Glomerular endothelial cell (primary cell): ENCODE measurements around the gene NEIL1. TPM values are rescaled to one million over a fixed set of nuclear protein-coding genes. Genes with fewer than 3 reads are reported as not detected.
"Not testable (repeated sequence)": the region's sequence is repeated elsewhere in the genome, so short reads cannot be mapped to it uniquely, and the experiment has no call there.

Experiments used
- DNase-seq: peaks from one replicate; pipeline ENCODE4 v3.0.0-alpha.2; 2011; ENCODE audit warnings: low read depth, low spot score; ENCODE audit errors: extremely low read depth
- total RNA-seq: library from RNA; depleted of rRNA; stranded (reverse); fragments of >200 nt; gene quantifications from 2 replicates; pipeline ENCODE4 v1.2.3, GENCODE V29; 2015

The NEIL1 gene, protein sequence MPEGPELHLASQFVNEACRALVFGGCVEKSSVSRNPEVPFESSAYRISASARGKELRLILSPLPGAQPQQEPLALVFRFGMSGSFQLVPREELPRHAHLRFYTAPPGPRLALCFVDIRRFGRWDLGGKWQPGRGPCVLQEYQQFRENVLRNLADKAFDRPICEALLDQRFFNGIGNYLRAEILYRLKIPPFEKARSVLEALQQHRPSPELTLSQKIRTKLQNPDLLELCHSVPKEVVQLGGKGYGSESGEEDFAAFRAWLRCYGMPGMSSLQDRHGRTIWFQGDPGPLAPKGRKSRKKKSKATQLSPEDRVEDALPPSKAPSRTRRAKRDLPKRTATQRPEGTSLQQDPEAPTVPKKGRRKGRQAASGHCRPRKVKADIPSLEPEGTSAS
- total RNA-seq: 22.8 and 31.3 TPM in 2 replicates

DNA sequence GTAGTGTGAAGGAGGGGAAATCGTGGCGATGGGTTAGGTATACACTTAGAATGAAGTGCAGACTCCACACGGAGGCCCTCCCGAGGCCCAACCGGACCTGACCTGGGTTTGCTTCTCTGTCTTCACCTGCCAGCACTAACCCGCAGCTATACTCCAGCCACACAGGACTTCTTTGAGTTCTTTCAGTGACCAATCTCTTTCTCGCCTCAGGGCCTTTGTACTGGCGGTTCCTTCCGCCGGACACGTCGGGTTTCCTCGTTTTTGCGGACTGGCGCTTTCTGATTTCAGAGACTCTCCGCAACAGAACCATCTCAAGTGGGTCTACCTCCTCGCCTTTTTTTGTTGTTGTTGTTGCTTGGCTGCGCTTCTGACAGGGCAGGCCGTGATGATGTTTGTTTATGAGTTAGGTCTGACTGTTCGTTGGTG, at the start of gene NEIL1:
TSS of gene NEIL1 (plus strand) at position 244 of the 426 bp plus-strand sequence. CDS start 1,867 bp downstream, outside the sequence.
- no peak for DNase-seq

DNA sequence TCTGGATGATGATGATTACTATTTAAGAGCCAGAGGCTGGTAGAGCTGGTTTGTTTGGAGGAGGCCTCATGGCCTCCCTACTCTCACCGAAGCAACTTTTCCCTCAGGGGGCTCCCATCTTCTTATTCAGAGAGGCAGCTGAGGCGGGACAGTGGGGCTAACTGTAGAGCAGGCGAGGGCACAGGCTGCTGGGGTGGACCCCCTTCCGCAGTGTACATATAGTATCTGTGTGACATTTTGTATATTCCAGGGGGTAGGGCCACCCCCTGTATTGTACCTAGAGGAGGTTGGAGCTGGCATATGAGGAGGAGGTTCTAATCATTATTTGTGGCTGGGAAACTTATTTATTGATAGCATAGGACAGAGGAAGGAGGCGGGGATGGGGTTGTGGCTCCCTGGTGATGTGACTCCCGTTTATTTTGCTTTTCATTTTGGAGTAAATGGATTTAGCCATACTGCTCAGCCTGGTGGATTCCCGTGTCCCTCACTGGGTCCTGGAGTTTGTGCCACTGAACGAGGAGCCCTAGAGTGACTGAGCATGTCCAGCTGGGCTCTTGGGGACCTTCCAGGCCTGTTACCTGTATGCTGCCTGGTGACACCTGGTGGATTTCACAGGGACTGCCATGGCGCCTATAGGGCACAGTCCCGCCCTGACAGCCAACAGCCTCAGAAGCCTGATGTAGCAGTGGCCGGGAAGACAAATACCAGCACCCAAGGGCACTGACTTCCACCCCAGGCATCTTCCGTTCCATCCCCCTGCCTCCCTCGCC, 48.1 kb upstream of the NEIL1 start:
- not testable (repeated sequence) for DNase-seq

DNA sequence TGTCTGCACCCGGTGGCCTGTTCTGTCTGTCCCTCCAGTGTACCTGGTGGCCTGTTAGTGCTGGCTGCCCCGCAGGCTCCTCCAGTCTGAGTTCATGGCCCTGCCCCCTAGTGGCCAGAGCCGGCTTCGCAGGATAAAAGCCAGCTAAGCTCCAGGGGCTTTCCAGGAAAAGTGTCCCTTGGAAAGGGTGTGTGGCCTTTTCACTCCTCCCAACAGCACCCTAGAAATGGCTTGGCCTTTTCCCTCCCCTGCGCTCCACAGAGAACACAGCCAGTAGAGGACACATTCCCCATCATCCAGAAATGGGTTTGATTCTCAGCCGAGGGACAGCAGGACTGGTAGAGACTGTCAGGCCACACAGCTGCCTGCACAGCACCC, 47.5 kb upstream of the NEIL1 start:
- DNase-seq: not testable (repeated sequence)

DNA sequence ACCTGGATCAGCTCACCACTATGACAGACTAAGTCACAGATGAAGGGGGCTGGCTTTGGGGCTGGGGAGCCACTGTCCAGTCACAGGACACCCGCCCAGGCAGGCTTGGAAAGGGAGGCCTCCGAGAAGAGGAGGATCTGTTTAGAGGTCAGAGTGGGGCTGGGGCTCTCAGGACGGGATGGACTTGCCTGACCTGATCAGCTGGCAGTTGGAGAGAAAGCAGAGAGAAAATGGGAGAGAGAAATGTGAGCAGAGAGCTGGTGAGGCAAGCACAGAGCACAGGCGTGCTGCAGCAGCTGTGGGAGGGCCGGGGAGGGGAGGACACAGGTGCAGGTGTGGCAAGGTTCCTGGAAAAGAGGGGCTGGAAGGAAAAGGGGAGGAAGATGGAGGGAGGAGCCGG, 46.8 kb upstream of the NEIL1 start:
- DNase-seq: not testable (repeated sequence)

DNA sequence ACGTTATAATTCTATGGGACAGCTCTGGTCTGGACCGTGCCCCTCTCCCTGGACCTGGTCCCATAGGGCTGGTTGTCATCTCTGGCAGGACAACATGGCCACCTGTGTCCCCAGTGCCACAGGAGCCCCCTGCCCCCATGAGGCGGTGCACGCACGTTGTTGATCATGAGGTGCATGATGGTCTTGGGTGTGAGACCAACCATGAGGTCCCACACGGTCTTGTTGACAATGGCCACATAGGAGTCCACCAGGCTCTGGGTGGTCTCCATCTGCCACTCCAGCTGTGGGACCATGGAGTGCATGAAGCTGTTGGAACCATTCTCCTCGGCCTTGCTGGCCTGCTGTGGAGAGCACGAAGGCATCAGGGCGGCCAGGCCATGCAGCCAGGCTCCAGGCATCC, 44.5 kb upstream of the NEIL1 start:
- DNase-seq: no peak

DNA sequence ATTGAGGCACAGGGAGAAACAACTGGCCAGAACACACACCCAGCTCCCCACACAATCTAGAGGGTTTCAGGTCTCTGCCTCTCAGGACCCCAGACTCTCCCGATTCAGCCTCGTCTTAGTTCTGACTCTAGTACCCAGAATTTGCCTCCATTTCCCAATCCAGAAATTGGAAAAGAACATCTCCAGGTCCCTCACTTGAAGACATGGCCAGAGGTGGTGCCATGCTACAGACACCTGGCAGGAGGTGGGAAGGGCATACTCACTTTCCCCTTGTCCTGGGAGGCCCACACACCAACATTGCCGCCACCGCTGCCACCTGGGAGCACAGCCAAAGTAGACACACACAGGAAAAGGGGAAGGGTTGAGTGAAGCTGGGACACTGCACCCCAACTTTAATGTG, 44.1 kb upstream of the NEIL1 start:
- DNase-seq: not testable (repeated sequence)

DNA sequence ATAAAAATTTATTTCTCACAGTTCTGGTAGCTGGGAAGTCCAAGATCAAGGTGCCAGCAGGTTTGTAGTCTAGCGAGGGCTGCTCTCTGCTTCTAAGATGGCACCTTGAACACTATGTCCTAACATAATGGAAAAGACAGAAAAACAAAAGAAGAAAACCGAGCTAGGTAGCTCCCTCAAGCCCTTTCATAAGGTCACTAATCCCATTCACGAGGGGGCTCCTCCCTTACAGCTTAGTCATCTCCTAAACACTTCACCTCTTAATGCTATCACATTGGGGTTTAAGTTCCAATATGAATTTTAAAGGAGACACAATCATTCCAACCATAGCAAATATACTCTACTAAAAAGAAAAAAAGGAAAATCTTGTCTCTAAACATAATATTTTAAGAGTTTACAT, 40.7 kb upstream of the NEIL1 start:
- no peak for DNase-seq

DNA sequence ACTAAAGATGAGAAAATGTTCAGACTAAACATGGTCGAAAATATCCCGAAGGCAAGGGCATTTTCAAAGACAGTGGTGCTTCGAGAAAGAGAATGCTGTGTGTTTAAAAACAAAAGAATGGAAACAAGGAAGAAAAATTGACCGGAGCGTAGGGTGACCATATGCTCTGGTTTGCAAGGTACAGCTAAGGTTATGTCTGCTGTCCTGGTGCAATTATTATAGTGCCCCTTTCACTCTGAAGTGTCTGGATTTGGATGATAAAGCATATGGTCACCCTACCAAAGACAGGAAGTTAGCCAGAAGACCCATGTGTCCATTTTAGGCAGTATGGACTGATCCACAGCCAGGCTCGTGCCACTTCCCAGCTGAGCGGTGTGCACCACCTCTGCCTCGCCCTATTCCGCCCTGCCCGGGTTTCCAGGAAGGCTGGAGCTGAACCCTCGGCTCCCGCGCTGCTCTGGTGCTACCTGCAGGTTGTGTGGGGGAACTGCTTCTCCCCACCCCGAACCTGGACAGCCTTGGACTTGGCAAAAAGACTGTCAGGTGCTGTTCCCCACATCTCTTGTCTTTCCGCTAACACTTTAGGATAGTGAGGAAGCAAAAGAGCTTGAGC, 39.0 kb upstream of the NEIL1 start:
- no peak for DNase-seq

DNA sequence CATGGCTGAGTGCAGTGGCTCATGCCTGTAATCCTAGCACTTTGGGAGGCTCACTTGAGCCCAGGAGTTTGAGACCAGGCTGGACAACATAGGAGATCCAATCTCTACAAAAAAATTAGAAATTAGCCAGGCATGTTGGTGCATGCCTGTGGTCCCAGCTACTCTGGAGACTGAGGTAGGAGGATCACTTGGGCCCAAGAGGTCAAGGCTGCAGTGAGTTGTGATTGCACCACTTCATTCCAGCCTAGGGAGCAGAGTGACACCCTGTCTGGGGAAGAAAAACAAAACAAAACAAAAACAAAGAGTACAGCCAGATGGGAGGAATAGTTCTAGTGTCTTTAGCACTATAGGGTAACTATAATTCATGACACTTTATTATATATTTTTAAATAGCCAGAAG, 37.1 kb upstream of the NEIL1 start:
- DNase-seq: no peak

DNA sequence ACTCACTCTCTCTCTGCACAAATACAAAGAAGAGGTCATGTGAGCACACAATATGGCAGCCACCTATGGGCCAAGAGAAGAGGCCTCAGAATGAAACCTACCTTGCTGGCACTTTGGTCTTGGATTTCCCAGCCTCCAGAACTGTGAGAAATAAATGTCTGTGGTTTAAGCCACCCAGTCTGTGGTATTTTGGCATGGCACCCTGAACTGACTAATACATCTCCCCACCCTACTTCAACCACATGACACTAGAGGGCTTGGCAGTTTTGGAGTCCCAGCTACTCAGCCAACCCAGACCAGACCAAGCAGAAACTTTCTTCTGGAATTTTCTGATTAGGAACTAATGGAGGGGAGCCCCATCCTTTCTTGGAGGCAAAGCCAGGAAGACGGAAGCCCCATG, 34.3 kb upstream of the NEIL1 start:
- DNase-seq: not testable (repeated sequence)

DNA sequence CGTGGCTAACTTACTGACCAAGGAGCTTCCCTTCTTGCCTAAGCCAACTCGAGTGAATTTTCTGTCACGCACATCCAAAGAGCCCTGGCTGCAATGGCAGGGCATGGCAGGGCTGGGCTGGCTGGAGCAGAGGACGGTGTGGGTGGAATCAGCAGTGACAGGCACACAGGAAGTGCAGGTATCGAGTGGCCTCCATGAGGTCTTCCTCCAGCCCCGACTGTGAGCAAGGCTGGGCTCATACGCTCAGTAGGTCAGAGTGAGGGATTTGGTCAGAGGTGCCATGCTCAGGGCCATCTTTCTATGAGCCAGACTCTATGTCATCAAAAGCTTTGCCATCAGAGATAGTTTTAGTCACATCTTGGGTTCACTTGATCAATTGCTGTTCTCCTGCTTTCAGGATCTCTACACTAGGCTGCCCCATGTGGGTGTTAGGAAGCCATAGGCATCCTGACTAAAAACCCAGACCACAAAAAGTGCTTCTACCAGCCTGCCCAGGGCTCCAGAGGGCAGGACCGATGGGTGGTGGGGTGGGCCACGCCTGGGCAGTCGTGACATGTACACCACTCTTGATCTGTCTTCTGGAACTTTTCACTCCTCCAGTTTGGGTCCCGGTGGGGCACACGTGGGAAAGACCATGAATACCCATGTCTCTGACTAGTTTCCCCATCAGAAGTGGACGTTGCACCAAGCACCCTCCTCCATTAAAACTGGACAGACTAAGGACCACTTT, 33.6 kb upstream of the NEIL1 start:
- no peak for DNase-seq

DNA sequence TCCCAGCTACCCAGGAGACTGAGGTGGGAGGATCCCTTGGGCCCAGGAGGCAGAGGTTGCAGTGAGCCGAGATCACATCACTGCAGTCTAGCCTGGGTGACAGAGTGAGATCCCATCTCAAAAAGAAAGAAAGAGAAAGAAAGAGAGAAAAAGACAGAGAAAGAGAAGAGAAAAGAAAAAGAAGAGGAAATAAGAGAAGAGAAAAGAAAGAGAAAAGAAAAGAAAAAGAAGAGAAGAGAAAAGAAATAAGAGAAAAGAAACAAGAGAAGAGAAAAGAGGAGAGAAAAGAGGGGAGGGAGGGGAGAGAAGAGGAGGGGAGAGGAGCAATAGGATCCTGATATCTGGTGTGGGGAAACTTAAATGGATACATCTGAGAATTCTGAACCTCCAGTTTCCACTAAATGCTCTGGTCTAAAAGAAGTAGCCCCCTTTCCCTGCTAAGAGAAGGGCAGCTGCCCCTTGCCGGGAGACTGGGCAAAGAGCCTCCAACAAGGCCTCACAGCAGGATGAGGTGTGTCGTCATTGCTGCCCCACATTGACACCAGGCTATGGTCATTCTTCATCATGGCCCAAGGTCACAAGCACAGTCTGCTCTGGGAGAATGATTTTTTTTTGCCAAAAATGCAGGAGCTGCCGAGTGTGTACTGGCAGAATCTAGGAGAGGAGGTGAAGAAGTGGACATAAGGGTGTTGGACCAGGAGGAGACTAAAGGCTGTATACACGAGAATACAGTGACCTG, 32.1 kb upstream of the NEIL1 start:
- no peak for DNase-seq

DNA sequence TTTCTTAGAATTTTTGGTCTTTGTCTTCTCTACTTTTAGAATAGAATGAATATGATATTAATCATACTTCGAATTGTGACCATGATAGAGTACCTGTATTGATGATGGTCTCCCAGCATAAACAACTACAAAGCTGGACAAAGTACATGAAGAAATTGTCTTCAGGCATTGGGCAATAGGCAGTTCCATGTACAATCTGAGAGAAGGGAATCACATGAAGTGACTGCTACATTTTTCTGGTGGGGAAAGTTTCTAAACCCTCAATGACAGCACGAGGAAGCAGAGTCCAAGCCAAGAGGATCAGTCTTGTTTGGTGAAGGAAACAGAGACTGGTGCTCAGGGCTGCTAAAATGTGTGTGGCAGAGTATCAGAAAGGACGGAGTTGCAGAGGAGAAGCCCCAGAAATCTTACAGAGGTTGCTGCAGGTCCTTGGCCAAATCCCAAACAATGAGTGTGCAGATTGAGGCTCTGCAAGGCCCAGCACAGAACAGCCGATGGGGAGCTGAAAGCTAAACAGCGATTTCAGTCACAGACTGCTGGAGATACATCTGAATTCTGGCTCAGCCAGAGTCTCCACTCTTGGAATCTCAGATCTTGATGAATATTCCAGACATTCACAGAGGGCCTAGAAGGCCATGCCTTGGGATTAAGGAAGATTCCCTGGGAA, 27.5 kb upstream of the NEIL1 start:
- DNase-seq: not testable (repeated sequence)

DNA sequence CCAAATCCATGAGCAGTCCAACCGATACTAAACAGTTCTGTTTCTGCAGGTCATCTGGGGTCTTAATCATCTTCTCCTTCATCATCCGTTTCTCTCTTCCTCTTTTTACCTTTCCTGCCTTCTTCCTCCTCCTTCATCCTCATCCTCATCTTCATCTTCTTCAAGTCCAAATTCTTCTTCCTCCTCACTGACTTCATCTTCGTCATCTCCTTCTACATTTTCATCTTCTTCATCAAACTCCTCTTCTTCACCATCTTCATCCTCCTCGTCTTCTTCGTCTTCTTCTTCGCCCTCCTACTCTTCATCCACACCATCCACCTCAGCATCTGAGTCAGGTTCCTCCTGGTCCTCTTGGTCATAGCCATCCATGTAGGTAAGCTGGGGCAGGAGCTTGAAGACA, 25.1 kb upstream of the NEIL1 start:
- DNase-seq: no peak

DNA sequence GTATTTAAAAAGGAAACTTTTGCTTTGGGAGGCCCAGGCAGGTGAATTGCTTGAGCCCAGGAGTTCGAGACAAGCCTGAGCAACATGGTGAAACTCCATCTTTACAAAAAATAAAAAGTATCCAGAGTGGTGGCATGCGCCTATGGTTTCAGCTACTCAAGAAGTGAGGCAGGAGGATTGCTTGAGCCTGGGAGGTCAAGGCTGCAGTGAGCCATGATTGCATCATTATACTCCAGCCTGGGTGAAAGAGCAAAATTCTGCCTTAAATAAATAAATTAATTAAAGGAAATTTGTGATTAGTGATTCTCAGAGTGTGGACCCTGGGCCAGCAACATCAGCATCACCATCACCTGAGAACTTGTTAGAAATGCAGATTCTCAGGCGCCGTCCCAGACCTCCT, 20.9 kb upstream of the NEIL1 start:
- DNase-seq: no peak

DNA sequence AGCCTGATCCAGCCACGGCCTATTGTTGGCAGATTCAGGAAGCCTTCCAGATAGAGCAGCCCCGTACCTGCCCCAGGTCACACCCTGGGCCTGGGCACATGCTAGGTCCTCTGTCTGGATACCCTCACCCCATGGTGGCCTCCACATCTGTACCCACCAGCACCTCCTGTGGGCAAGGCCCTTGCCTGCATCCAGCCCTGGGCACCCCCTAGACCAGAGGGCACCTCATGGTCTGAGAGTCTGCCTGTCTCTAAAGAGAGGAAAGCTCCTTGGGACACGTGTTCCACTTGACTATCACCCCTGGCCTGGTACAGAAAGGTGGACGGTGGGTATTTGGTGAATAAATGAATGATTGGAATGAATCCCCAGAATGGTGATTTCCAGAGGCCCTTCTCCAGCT, 19.8 kb upstream of the NEIL1 start:
- no peak for DNase-seq

DNA sequence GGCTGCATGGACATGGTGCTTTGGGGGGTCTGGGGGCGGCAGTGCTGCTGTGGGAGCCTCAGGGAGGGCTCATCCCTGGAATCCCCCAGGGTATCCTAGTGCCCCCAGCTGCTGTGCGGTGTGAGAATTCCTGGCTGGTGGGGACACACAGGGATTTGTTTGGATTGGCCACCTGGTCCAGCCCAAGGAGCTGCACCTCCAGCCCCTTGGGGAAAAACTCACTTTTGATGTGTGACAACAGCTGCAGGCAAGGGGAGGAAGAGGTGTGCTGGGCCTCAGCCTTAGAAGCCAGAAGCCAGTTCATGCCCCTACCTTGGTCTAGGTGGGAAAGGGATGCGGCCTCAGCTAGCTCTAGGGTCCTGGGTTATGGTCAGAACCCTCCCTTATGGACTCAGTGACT, 19.3 kb upstream of the NEIL1 start:
- no peak for DNase-seq

DNA sequence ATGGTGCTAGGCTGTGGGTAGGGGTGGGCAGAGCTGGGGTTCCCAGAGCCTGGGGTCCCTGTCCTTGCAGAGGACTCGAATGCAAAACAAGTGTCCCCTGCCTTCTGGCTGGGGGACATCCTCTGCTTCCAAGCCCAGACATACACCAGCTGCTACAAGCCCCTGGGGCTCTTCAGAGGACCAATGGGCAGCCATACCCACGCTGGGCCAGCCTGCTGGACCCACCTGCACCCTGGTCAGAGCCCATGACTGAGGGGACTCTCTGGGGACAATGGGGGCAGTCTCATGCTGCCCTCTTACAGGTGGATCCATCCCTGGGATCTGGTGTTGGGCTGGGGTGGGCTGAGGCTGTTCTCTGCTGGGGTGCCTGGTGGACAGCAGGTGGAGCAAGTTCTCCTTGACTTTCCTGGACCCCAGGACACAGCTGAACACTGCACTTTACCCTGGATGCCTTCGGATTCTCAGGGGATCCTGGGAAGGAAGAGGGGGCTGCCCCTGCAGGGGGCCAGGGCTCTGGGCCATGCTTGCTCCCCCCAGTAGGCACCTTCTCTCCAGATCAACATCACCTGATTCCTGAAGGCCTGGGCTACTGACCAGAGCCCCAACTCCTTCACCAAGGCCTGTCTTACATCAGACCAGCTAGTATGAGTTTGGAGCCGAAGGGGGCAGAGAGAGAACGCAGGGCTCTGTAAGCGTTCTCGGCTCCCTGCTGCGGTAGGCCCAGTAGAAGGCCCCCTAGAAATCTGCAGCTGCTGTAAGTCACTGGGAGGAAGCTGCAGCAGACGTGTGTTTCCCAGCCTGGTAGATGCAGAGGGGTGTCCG, 18.1 kb upstream of the NEIL1 start:
- no peak for DNase-seq

DNA sequence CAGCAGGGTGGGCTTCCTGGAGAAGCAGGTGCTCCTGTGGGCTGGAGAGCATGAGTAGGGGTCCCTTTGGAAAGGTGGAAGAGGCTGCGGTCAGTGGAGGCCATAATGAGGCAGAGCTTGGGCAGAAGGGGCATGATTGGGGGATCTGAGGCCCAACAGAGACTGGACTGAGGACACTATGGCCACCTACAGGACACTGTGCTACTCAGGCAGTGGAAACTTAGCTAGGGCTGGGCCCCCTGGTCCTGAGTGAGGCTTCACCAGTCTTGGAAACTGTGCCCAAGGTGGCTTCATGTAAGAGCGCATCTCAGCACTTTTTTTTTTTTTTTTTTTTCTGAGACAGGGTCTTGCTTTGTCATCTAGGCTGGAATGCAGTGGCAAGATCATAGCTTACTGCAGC, 17.3 kb upstream of the NEIL1 start:
- no peak for DNase-seq
